Measurements from ENCODE around the gene GJB3.
"Not testable (repeated sequence)": the region's sequence is repeated elsewhere in the genome, so short reads cannot be mapped to it uniquely, and the experiment has no call there.

The GJB3 gene

DNA sequence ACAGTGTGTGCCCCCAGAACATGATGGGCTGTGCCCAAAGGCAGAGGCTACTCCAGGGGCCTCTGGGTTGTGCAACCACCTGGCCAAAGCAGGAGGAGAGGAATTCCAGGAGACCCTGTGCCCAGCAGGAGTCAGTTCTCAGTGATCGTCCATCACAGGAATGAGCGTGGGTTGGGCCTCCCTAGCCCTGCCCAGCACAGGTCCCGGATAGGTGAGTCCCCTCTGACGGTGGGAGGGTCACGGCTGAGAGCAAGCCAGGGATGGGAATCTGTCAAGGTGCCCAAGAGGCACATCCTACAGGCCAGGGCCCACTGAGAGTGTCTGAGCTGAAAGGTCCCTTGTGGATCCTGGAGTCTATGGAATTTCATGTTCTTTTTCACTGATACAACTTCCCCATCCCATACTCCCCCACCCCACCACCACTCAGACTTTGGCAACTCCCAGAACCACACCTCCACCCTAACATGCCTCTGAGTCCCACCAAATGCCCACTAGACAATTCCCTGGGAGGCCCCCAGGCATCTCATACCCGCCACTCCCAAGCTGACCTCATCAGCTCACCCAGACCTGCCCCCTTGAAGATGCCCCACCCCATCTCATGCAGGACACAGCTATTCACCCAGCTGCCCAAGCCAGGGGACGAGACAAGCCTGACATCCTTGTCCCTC is 18.4 kb upstream of the GJB3 start:
- no peak for DNase-seq (ENCODE audit: extremely low spot score)
- TF ChIP-seq LEF1 (IDR thresholded peaks at IDR 0.05; ENCODE audit: borderline replicate concordance) (no peak), ZNF384 (IDR thresholded peaks at IDR 0.05) (no peak), CTBP1 (IDR thresholded peaks at IDR 0.05; ENCODE audit: borderline replicate concordance) (no peak), FOXM1 (IDR thresholded peaks at IDR 0.05; ENCODE audit: borderline replicate concordance) (no peak), SP1 (IDR thresholded peaks at IDR 0.05) (no peak), HDGF (IDR thresholded peaks at IDR 0.05; ENCODE audit: borderline replicate concordance) (no peak), SUZ12 (IDR thresholded peaks at IDR 0.05) (no peak), NFRKB (IDR thresholded peaks at IDR 0.05) (no peak), L3MBTL2 (conservative IDR thresholded peaks at IDR 0.05) (no peak), BHLHE40 (IDR thresholded peaks at IDR 0.05; ENCODE audit: borderline replicate concordance) (no peak), FOXK2 (IDR thresholded peaks at IDR 0.05) (no peak), FOXA1 (IDR thresholded peaks at IDR 0.05) (no peak)
- CTCF ChIA-PET: no interaction called here
- POLR2A ChIA-PET: no interaction called here

- ChIA-PET POLR2A (no interaction called here), CTCF (no interaction called here)
- DNase-seq (ENCODE audit: extremely low spot score): no peak
- no peak for TF ChIP-seq ARNT (IDR thresholded peaks at IDR 0.05)
- TF ChIP-seq HDGF (IDR thresholded peaks at IDR 0.05; ENCODE audit: borderline replicate concordance): no peak
- TF ChIP-seq ZNF384 (IDR thresholded peaks at IDR 0.05): no peak
- no peak for TF ChIP-seq FOXA1 (IDR thresholded peaks at IDR 0.05)
- TF ChIP-seq BHLHE40 (IDR thresholded peaks at IDR 0.05; ENCODE audit: borderline replicate concordance): no peak
- no peak for TF ChIP-seq SUZ12 (IDR thresholded peaks at IDR 0.05)
- TF ChIP-seq ELF4 (IDR thresholded peaks at IDR 0.05): no peak
- TF ChIP-seq PKNOX1 (IDR thresholded peaks at IDR 0.05): no peak
- no peak for TF ChIP-seq TARDBP (IDR thresholded peaks at IDR 0.05)
- TF ChIP-seq FOXM1 (IDR thresholded peaks at IDR 0.05; ENCODE audit: borderline replicate concordance): no peak
- TF ChIP-seq CTBP1 (IDR thresholded peaks at IDR 0.05; ENCODE audit: borderline replicate concordance): no peak
- no peak for TF ChIP-seq LEF1 (IDR thresholded peaks at IDR 0.05; ENCODE audit: borderline replicate concordance)
- no peak for TF ChIP-seq SP1 (IDR thresholded peaks at IDR 0.05)
- no peak for TF ChIP-seq L3MBTL2 (conservative IDR thresholded peaks at IDR 0.05)
- TF ChIP-seq NFRKB (IDR thresholded peaks at IDR 0.05): no peak
- no peak for TF ChIP-seq FOXK2 (IDR thresholded peaks at IDR 0.05)
Measured at GRCh38 chr1:34763142-34763781, 17.8 kb upstream of the GJB3 start.

DNA sequence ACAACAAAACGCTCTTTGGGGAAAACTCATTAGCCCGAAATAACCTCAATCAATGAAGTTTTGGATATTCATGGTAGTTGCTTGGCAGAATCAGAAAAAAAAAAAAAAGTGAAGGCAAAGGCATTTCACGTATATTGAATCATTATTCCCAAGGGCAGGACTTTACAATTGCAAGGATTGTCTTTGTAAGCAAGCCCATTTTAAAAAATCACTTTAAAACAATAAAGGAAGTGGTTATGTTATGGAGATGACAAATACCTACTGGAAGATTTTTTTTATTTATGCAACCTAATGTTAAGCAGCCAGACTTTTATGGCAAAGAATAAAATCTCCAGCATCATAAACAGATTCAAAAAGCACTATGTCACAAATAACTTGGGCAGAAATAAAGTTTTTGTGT is 12.2 kb upstream of the GJB3 start:
- ChIA-PET CTCF (no interaction called here), POLR2A (no interaction called here)
- TF ChIP-seq ARNT (IDR thresholded peaks at IDR 0.05) (no peak), FOXM1 (IDR thresholded peaks at IDR 0.05; ENCODE audit: borderline replicate concordance) (no peak), ZNF384 (IDR thresholded peaks at IDR 0.05) (no peak), L3MBTL2 (conservative IDR thresholded peaks at IDR 0.05) (no peak), CTBP1 (IDR thresholded peaks at IDR 0.05; ENCODE audit: borderline replicate concordance) (no peak), FOXK2 (IDR thresholded peaks at IDR 0.05) (no peak), PKNOX1 (IDR thresholded peaks at IDR 0.05) (no peak), HDGF (IDR thresholded peaks at IDR 0.05; ENCODE audit: borderline replicate concordance) (no peak), TARDBP (IDR thresholded peaks at IDR 0.05) (no peak), LEF1 (IDR thresholded peaks at IDR 0.05; ENCODE audit: borderline replicate concordance) (no peak), BHLHE40 (IDR thresholded peaks at IDR 0.05; ENCODE audit: borderline replicate concordance) (no peak), SP1 (IDR thresholded peaks at IDR 0.05) (no peak), ELF4 (IDR thresholded peaks at IDR 0.05) (no peak)
- DNase-seq (ENCODE audit: extremely low spot score): no peak

DNA sequence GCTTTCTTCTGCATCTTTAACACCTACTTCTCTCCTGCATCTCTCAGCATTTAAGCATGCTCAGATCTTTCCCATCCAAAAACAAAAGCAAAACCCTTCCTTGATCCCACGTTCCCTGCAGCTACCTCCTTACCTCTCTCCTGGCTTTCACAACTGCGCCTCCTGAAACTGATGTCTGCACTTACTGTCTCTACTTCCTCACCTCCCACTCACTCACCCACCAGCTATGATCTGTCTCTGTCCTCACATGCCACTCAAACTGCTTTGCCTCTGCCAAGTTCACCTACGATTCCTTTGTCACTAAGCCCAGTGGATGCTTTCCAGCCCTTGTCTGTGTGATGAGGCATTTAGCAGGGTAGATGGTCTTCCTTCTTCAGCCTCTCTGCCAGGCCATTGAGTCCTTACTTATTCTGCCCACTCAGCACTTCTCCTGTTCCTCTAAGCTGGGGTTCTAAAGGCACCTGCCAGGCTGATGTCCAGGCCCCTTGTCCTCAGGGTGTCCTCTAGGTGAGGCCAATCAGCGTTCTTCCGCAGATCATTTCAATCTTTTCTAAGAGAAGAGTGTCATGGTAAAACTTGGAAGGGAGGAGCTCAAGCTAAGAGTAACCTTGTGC is 10.0 kb upstream of the GJB3 start:
- TF ChIP-seq ARNT (IDR thresholded peaks at IDR 0.05): no peak
- TF ChIP-seq HDGF (IDR thresholded peaks at IDR 0.05; ENCODE audit: borderline replicate concordance): no peak
- TF ChIP-seq LEF1 (IDR thresholded peaks at IDR 0.05; ENCODE audit: borderline replicate concordance): no peak
- no peak for TF ChIP-seq SP1 (IDR thresholded peaks at IDR 0.05)
- TF ChIP-seq L3MBTL2 (conservative IDR thresholded peaks at IDR 0.05): no peak
- no peak for TF ChIP-seq ZNF384 (IDR thresholded peaks at IDR 0.05)
- no peak for TF ChIP-seq FOXM1 (IDR thresholded peaks at IDR 0.05; ENCODE audit: borderline replicate concordance)
- TF ChIP-seq TARDBP (IDR thresholded peaks at IDR 0.05): no peak
- TF ChIP-seq BHLHE40 (IDR thresholded peaks at IDR 0.05; ENCODE audit: borderline replicate concordance): no peak
- no peak for TF ChIP-seq CTBP1 (IDR thresholded peaks at IDR 0.05; ENCODE audit: borderline replicate concordance)
- no peak for TF ChIP-seq FOXA1 (IDR thresholded peaks at IDR 0.05)
- no peak for TF ChIP-seq PKNOX1 (IDR thresholded peaks at IDR 0.05)
- TF ChIP-seq SUZ12 (IDR thresholded peaks at IDR 0.05): no peak
- TF ChIP-seq FOXK2 (IDR thresholded peaks at IDR 0.05): no peak
- no peak for TF ChIP-seq NFRKB (IDR thresholded peaks at IDR 0.05)
- no peak for TF ChIP-seq ELF4 (IDR thresholded peaks at IDR 0.05)
- no peak for DNase-seq (ENCODE audit: extremely low spot score)
- ChIA-PET CTCF (no interaction called here), POLR2A (no interaction called here)

DNA sequence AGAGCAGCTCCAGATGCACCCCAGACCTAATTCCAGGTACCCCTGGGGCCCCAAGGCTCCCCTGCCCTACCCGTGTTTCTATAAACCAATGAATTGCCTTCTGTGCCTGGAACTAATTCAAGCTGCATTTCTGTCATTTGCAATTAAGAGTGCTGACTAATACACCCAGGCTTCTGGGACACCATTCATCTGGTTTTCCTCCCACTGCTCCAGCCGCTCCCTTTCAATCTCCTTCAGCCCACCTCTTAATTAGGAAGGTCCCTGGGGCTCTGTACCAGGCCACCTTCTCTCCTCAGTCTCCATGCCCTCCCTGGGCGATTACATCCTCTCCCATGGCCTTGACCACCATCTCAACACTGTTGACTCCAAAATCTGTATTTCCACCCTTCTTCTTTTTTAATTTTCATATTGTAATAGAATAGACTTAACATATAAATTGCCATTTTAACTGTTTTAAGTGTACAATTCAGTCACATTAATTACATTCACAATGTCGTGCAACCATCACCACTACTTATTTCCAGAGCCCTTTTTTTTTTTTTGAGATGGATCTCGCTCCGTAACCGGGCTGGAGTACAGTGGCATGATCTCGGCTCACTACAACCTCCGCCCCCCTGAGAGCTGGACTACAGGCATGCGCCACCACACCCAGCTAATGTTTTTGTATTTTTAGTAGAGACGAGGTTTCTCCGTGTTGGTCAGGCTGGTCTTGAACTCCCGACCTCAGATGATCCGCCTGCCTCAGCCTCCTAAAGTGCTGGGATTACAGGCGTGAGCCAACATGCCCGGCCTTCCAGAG is 9.2 kb upstream of the GJB3 start:
- CTCF ChIA-PET: no interaction called here
- POLR2A ChIA-PET: no interaction called here
- DNase-seq (ENCODE audit: extremely low spot score): no peak
- TF ChIP-seq PKNOX1 (IDR thresholded peaks at IDR 0.05) (no peak), SP1 (IDR thresholded peaks at IDR 0.05) (no peak), TARDBP (IDR thresholded peaks at IDR 0.05) (no peak), ARNT (IDR thresholded peaks at IDR 0.05) (no peak), ELF4 (IDR thresholded peaks at IDR 0.05) (no peak), NFRKB (IDR thresholded peaks at IDR 0.05) (no peak)

DNA sequence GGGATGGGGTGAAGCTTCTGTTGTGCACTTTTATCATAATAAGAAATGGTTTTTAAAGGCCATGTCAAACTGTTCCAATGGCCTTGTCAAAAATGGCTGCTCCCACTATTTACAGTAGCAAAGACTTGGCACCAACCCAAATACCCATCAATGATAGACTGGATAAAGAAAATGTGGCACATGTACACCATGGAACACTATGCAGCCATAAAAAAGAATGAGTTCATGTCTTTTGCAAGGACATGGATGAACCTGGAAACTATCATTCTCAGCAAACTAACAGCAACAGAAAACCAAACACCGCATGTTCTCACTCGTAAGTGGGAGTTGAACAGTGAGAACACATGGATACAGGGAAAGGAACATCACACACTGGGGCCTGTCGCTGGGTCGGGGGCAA is 7.9 kb upstream of the GJB3 start:
- CTCF ChIA-PET; POLR2A ChIA-PET; DNase-seq (ENCODE audit: extremely low spot score): not testable (repeated sequence)

Measured in HEK293T (cell line).